Measurements from ENCODE around the gene ZBTB7C.

ZBTB7C gene

DNA sequence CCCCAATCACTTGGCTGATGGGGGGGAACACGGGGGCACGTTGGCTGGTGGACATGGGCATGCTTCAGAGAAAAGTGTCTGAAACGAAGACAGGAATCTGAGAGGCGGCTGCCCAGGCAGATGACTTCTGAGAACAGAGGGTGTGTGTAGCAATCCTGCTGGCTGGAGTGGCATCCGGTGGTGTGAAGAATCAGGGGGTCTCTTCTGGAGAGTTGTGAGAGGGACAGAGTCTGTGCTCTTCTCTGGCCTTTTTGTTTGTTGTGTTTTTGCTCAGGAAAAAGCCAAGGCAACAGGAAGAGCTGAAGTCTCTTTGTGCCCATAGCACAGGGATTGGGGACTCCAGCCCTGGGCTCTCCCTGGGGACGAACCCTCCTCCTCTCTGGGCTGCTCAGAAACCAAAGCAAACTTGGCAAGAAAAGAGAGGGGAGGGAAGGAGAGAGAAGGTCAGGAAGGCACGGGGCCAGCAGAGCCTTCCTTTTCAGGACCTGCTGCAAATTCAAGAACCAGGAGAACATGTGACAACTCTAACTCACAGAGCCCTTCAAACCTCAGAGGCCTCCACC lies 381.7 kb downstream of the ZBTB7C start:
- peak overlapping the region; percentile 40 for H2AFZ ChIP-seq
- H3K27me3 ChIP-seq (ENCODE audit: control insufficient read depth, insufficient read depth, low read length), result no peaks in the 10 kb centered on the region
- no peak overlapping the region for H3K9ac ChIP-seq
- no peak overlapping the region for H3K4me3 ChIP-seq (ENCODE audit: low read depth, low read length)
- TF ChIP-seq CTCF (IDR thresholded peaks at IDR 0.05), result no peak
- no peaks in the 10 kb centered on the region for H3K9me3 ChIP-seq (ENCODE audit: control insufficient read depth, low read length)
- no peaks in the 10 kb centered on the region for H3K36me3 ChIP-seq (ENCODE audit: control insufficient read depth, insufficient read depth, low read length)
- H3K4me1 ChIP-seq, result peaks cover 25% of the 10 kb centered on the region
- no peaks in the 10 kb centered on the region for H3K79me2 ChIP-seq
- H3K4me2 ChIP-seq (ENCODE audit: low read length), result no peak overlapping the region
- H3K27ac ChIP-seq, result peak overlapping the region; percentile 4

GRCh38 chr18:48026216-48026615 lies 383.0 kb downstream of the ZBTB7C start:
- no peak for TF ChIP-seq CTCF (IDR thresholded peaks at IDR 0.05)
- H3K4me3 ChIP-seq (ENCODE audit: low read depth, low read length), result no peak overlapping the region
- H3K27ac ChIP-seq, result no peak overlapping the region
- no peak overlapping the region for H3K4me2 ChIP-seq (ENCODE audit: low read length)
- H3K4me1 ChIP-seq, result peaks cover 25% of the 10 kb centered on the region
- no peak overlapping the region for H2AFZ ChIP-seq
- H3K27me3 ChIP-seq (ENCODE audit: control insufficient read depth, insufficient read depth, low read length), result no peaks in the 10 kb centered on the region
- H3K9ac ChIP-seq, result no peak overlapping the region
- no peaks in the 10 kb centered on the region for H3K36me3 ChIP-seq (ENCODE audit: control insufficient read depth, insufficient read depth, low read length)
- H3K9me3 ChIP-seq (ENCODE audit: control insufficient read depth, low read length), result no peaks in the 10 kb centered on the region
- no peaks in the 10 kb centered on the region for H3K79me2 ChIP-seq

DNA sequence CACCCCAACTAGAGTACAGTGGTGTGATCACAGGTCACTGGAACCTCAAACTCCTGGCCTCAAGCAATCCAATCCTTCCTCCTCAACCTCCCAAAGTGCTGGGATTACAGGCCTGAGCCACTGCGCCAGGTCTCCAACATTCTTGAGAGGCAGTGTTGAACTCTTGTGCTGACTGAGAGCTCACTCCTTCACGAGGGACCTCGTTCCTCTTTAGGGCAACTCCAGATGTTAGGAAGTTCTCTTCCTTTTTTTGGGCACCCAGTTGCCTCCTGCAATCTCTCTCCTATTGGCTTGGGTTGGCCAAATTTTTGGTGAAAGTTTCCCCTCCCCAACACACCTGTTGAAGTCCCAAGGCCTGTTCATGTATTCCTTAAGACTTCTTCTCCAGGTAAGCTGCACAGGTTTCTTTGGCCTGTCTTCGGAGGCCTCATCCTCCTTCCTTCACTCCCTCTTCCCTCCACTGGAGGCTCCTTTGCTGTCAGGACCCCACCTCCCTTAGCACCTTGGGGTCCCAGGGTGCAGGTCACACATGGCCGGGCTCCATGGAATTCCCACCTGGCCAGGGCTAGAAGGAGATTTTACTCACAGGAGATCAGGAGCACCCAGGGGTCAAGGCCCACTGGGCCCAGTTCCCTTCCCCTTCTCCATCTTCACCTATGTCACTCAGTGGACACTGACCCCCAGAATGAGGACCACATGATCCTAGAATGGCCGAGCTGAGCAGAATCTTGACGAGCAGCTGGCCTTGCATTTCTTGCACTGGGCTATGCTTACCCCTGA lies 384.1 kb downstream of the ZBTB7C start:
- TF ChIP-seq CTCF (IDR thresholded peaks at IDR 0.05), result no peak
- no peak overlapping the region for H3K4me2 ChIP-seq (ENCODE audit: low read length)
- no peaks in the 10 kb centered on the region for H3K36me3 ChIP-seq (ENCODE audit: control insufficient read depth, insufficient read depth, low read length)
- no peak overlapping the region for H3K9ac ChIP-seq
- H3K27me3 ChIP-seq (ENCODE audit: control insufficient read depth, insufficient read depth, low read length), result no peaks in the 10 kb centered on the region
- H2AFZ ChIP-seq, result no peak overlapping the region
- no peaks in the 10 kb centered on the region for H3K9me3 ChIP-seq (ENCODE audit: control insufficient read depth, low read length)
- H3K4me1 ChIP-seq, result peaks cover 25% of the 10 kb centered on the region
- H3K4me3 ChIP-seq (ENCODE audit: low read depth, low read length), result no peak overlapping the region
- H3K27ac ChIP-seq, result no peak overlapping the region
- H3K79me2 ChIP-seq, result no peaks in the 10 kb centered on the region

DNA sequence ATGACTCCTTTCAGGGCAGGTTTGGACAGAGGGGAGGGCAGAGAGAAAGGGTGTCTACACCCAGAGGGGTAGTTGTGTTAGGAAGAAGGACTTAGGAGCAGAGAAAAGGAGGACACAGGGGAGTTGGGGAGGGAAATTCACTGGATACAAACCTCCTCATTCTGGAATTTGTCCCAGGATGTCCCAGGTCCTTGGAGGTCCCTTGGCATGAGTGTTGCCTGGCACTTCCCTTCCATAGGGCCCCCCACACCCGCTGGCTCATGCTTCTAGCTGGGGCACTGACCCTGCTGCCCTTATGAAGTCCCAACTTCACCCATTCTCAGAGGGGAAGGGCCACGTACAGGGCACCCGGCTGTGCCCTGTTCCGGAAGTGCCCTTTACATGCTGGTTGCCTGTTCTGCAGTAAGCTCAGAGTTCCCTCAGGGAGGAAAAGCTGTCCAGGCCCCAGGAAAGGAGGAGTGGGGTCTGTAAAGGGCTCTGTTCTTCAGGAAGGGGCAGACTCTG lies 385.1 kb downstream of the ZBTB7C start:
- Histone ChIP-seq H3K27me3 (ENCODE audit: control insufficient read depth, insufficient read depth, low read length) (no peaks in the 10 kb centered on the region), H3K9ac (no peak overlapping the region), H3K27ac (peak overlapping the region; percentile 62), H3K4me1 (peaks cover 25% of the 10 kb centered on the region), H2AFZ (peak overlapping the region; percentile 79), H3K4me2 (ENCODE audit: low read length) (no peak overlapping the region), H3K36me3 (ENCODE audit: control insufficient read depth, insufficient read depth, low read length) (no peaks in the 10 kb centered on the region), H3K79me2 (no peaks in the 10 kb centered on the region), H3K4me3 (ENCODE audit: low read depth, low read length) (no peak overlapping the region), H3K9me3 (ENCODE audit: control insufficient read depth, low read length) (no peaks in the 10 kb centered on the region)
- no peak for TF ChIP-seq CTCF (IDR thresholded peaks at IDR 0.05)
